Measurements from ENCODE around the gene DLGAP1.
A peak's percentile ranks its signal among the peaks of the same experiment; 100 is the strongest.

Gene DLGAP1

GRCh38 chr18:3450799-3451182 is 1004.3 kb downstream of the DLGAP1 start:
- no peak for DNase-seq (ENCODE audit: low spot score)

- peak; percentile 90 for DNase-seq (ENCODE audit: low spot score)
Measured at GRCh38 chr18:3450012-3450798, 1004.9 kb downstream of the DLGAP1 start, which contains the start of gene TGIF1. Gene TGIF1 (plus strand): TSS chr18:3450172. CDS start chr18:3450490, 318 bp downstream.

GRCh38 chr18:3449512-3450011 is 1005.5 kb downstream of the DLGAP1 start:
- DNase-seq (ENCODE audit: low spot score) = peak; percentile 93

GRCh38 chr18:3448838-3449511 is 1006.1 kb downstream of the DLGAP1 start:
- DNase-seq (ENCODE audit: low spot score) = no peak

- peak; percentile 99 for DNase-seq (ENCODE audit: low spot score)
Measured at GRCh38 chr18:3447895-3448837, 1006.9 kb downstream of the DLGAP1 start.

- no peak for DNase-seq (ENCODE audit: low spot score)
Measured at GRCh38 chr18:3447068-3447894, 1007.8 kb downstream of the DLGAP1 start.
